Stomach (tissue), 4 donors: ENCODE data around the gene GNL3.

Experiments used
- CTCF ChIP-seq, 7 experiments: fragments of 450-650 bp in 4 of 7; fragments of 200-600 bp in 3 of 7; sonication (generic) in 3 of 7; IDR thresholded peaks; one replicate each; pipeline ENCODE4 v1.5.1; 2016 to 2019; ENCODE audit warnings: antibody characterized with exemption in 7 of 7, control low read depth in 2 of 7, mild to moderate bottlenecking in 1 of 7
- EP300 ChIP-seq: sonication (generic); formaldehyde crosslinking; IDR thresholded peaks from one replicate; pipeline ENCODE4 v1.6.1; 2017; ENCODE audit warnings: antibody characterized with exemption
- POLR2AphosphoS5 ChIP-seq, 3 donors: sonication (generic); formaldehyde crosslinking; IDR thresholded peaks; one replicate each; pipeline ENCODE4 v1.6.1; 2016; ENCODE audit warnings: antibody characterized with exemption in 3 of 3

- TF ChIP-seq CTCF (IDR thresholded peaks at IDR 0.05) (no peak), POLR2AphosphoS5 (IDR thresholded peaks at IDR 0.05) (no peak), EP300 (no peak)
Measured at GRCh38 chr3:52731590-52731989, 45.8 kb downstream of the GNL3 start.
